HEK293 (cell line): ENCODE results near the gene MYL6B.

Experiments
- EGR2 ChIP-seq: fragments of 450-650 bp; formaldehyde crosslinking; IDR thresholded peaks from 2 replicates; pipeline ENCODE4 v1.5.1; 2016; ENCODE audit warnings: low read depth, missing biosample characterization, missing genetic modification characterization
- HIC1 ChIP-seq: fragments of 450-650 bp; formaldehyde crosslinking; IDR thresholded peaks from 2 replicates; pipeline ENCODE4 v1.5.1; 2016; ENCODE audit warnings: missing biosample characterization, missing genetic modification characterization
- KLF7 ChIP-seq: fragments of 450-650 bp; formaldehyde crosslinking; IDR thresholded peaks from 2 replicates; pipeline ENCODE4 v1.5.1; 2016; ENCODE audit warnings: missing biosample characterization, missing genetic modification characterization, borderline replicate concordance
- KLF8 ChIP-seq: fragments of 450-650 bp; formaldehyde crosslinking; IDR thresholded peaks from 2 replicates; pipeline ENCODE4 v1.5.1; 2016; ENCODE audit warnings: missing biosample characterization, missing genetic modification characterization
- KLF9 ChIP-seq: fragments of 450-650 bp; formaldehyde crosslinking; IDR thresholded peaks from 2 replicates; pipeline ENCODE4 v1.5.1; 2016; ENCODE audit warnings: missing biosample characterization, missing genetic modification characterization, low read depth
- PATZ1 ChIP-seq: fragments of 450-650 bp; formaldehyde crosslinking; IDR thresholded peaks from 2 replicates; pipeline ENCODE4 v1.5.1; 2016; ENCODE audit warnings: missing biosample characterization, missing genetic modification characterization
- REST ChIP-seq: fragments of 450-650 bp; formaldehyde crosslinking; IDR thresholded peaks from 2 replicates; pipeline ENCODE4 v1.5.1; 2016; ENCODE audit warnings: missing biosample characterization, missing genetic modification characterization
- SCRT2 ChIP-seq: fragments of 450-650 bp; formaldehyde crosslinking; IDR thresholded peaks from 2 replicates; pipeline ENCODE4 v1.5.1; 2016; ENCODE audit warnings: missing biosample characterization, missing genetic modification characterization
- WT1 ChIP-seq: fragments of 450-650 bp; formaldehyde crosslinking; IDR thresholded peaks from 2 replicates; pipeline ENCODE4 v1.5.1; 2016; ENCODE audit warnings: missing biosample characterization, missing genetic modification characterization
- YY2 ChIP-seq: fragments of 450-650 bp; formaldehyde crosslinking; IDR thresholded peaks from 2 replicates; pipeline ENCODE4 v1.5.1; 2016; ENCODE audit warnings: missing biosample characterization, missing genetic modification characterization
- ZBTB44 ChIP-seq: fragments of 450-650 bp; IDR thresholded peaks from 2 replicates; pipeline ENCODE4 v1.5.1; 2018; ENCODE audit warnings: missing biosample characterization, mild to moderate bottlenecking, missing genetic modification characterization
- ZBTB8A ChIP-seq: fragments of 450-650 bp; formaldehyde crosslinking; IDR thresholded peaks from 2 replicates; pipeline ENCODE4 v1.5.1; 2016; ENCODE audit warnings: missing biosample characterization, missing genetic modification characterization
- ZEB2 ChIP-seq: fragments of 450-650 bp; formaldehyde crosslinking; IDR thresholded peaks from 2 replicates; pipeline ENCODE4 v1.5.1; 2016; ENCODE audit warnings: missing biosample characterization, missing genetic modification characterization
- ZFP3 ChIP-seq: fragments of 450-650 bp; formaldehyde crosslinking; IDR thresholded peaks from 2 replicates; pipeline ENCODE4 v1.5.1; 2016; ENCODE audit warnings: low read depth, missing biosample characterization, missing genetic modification characterization
- ZNF10 ChIP-seq: fragments of 450-650 bp; formaldehyde crosslinking; IDR thresholded peaks from 2 replicates; pipeline ENCODE4 v1.5.1; 2017; ENCODE audit warnings: missing biosample characterization, missing genetic modification characterization
- ZNF157 ChIP-seq: fragments of 450-650 bp; formaldehyde crosslinking; IDR thresholded peaks from 2 replicates; pipeline ENCODE4 v1.5.1; 2016; ENCODE audit warnings: missing biosample characterization, missing genetic modification characterization
- ZNF2 ChIP-seq: fragments of 450-650 bp; formaldehyde crosslinking; IDR thresholded peaks from 2 replicates; pipeline ENCODE4 v1.5.1; 2016; ENCODE audit warnings: missing biosample characterization, missing genetic modification characterization
- ZNF274 ChIP-seq, 2 experiments: fragments of 200-500 bp in 1 of 2; fragments of 450-650 bp in 1 of 2; sonication (Bioruptor generic) in 1 of 2; formaldehyde crosslinking in 1 of 2; IDR thresholded peaks; 2 replicates each; pipeline versions ENCODE4 v1.5.1 to v1.6.1; 2014 to 2016; ENCODE audit warnings: borderline replicate concordance in 1 of 2, inconsistent platforms in 1 of 2, low read length in 1 of 2, missing biosample characterization in 1 of 2, missing genetic modification characterization in 1 of 2
- ZNF398 ChIP-seq: fragments of 450-650 bp; formaldehyde crosslinking; IDR thresholded peaks from 2 replicates; pipeline ENCODE4 v1.5.1; 2017; ENCODE audit warnings: missing biosample characterization, missing genetic modification characterization
- ZNF555 ChIP-seq: fragments of 450-650 bp; formaldehyde crosslinking; conservative IDR thresholded peaks from 2 replicates; pipeline ENCODE4 v1.5.1; 2017; ENCODE audit warnings: missing biosample characterization, mild to moderate bottlenecking, missing genetic modification characterization, inconsistent platforms
- ZNF558 ChIP-seq: fragments of 450-650 bp; formaldehyde crosslinking; IDR thresholded peaks from 2 replicates; pipeline ENCODE4 v1.5.1; 2016; ENCODE audit warnings: missing biosample characterization, missing genetic modification characterization
- ZNF600 ChIP-seq: fragments of 450-650 bp; formaldehyde crosslinking; IDR thresholded peaks from 2 replicates; pipeline ENCODE4 v1.5.1; 2016; ENCODE audit warnings: missing biosample characterization, missing genetic modification characterization
- ZNF629 ChIP-seq: fragments of 450-650 bp; formaldehyde crosslinking; IDR thresholded peaks from 2 replicates; pipeline ENCODE4 v1.5.1; 2017; ENCODE audit warnings: missing biosample characterization, missing genetic modification characterization
- ZNF660 ChIP-seq: fragments of 450-650 bp; IDR thresholded peaks from 2 replicates; pipeline ENCODE4 v1.5.1; 2018; ENCODE audit warnings: missing biosample characterization, mild to moderate bottlenecking, missing genetic modification characterization
- ZNF785 ChIP-seq: fragments of 450-650 bp; formaldehyde crosslinking; IDR thresholded peaks from 2 replicates; pipeline ENCODE4 v1.5.1; 2016; ENCODE audit warnings: missing biosample characterization, missing genetic modification characterization
- ZNF792 ChIP-seq: fragments of 450-650 bp; formaldehyde crosslinking; IDR thresholded peaks from 2 replicates; pipeline ENCODE4 v1.5.1; 2016; ENCODE audit warnings: missing biosample characterization, missing genetic modification characterization
- ZNF843 ChIP-seq: fragments of 450-650 bp; formaldehyde crosslinking; IDR thresholded peaks from 2 replicates; pipeline ENCODE4 v1.5.1; 2016; ENCODE audit warnings: missing biosample characterization, missing genetic modification characterization

Gene MYL6B

GRCh38 chr12:56129206-56129941 is 23.0 kb upstream of the MYL6B start (continued):
- TF ChIP-seq ZBTB44: peak; percentile 50; the same call in 1 of the 2 replicates
- no peak for TF ChIP-seq ZNF555 (tag by site-specific recombination)
- no peak for TF ChIP-seq REST (tag by site-specific recombination)
- TF ChIP-seq ZNF558: no peak
- peak; percentile 22; the same call in 1 of the 2 replicates for TF ChIP-seq ZNF629 (tag by site-specific recombination)
- TF ChIP-seq EGR2: peak; percentile 87
- TF ChIP-seq KLF8 (tag by site-specific recombination): peak; percentile 63
- TF ChIP-seq ZNF600 (tag by site-specific recombination): peak; percentile 26; the same call in 1 of the 2 replicates
- TF ChIP-seq SCRT2: peak; percentile 86
- TF ChIP-seq KLF7 (tag by site-specific recombination): peak; percentile 93
- peak; percentile 41; the same call in 1 of the 2 replicates for TF ChIP-seq ZNF2 (tag by site-specific recombination)
- no peak for TF ChIP-seq ZNF398
- no peak for TF ChIP-seq YY2
- TF ChIP-seq ZNF843 (tag by site-specific recombination): no peak
- TF ChIP-seq ZNF274 (IDR thresholded peaks at IDR 0.05; ENCODE audit: low read length): no peak
- no peak for TF ChIP-seq ZNF274 (tag by site-specific recombination; IDR thresholded peaks at IDR 0.05; ENCODE audit: borderline replicate concordance)
- peak; percentile 90 for TF ChIP-seq KLF9 (tag by site-specific recombination)
- TF ChIP-seq ZNF10: no peak
- peak; percentile 59 for TF ChIP-seq PATZ1 (tag by site-specific recombination)
- no peak for TF ChIP-seq ZNF157 (tag by site-specific recombination)
- TF ChIP-seq WT1: peak; percentile 96
- TF ChIP-seq ZNF660 (tag by site-specific recombination): peak; percentile 36; the same call in 1 of the 2 replicates
- TF ChIP-seq ZFP3 (tag by site-specific recombination): no peak
- peak; percentile 51; the same call in 1 of the 2 replicates for TF ChIP-seq ZBTB8A (tag by site-specific recombination)
- peak; percentile 80 for TF ChIP-seq HIC1
- 0 out of 2 replicates have a peak, but pooled peaks have one; percentile 28 for TF ChIP-seq ZEB2 (tag by site-specific recombination)
- no peak for TF ChIP-seq ZNF792 (tag by site-specific recombination)
- TF ChIP-seq ZNF785: 0 out of 2 replicates have a peak, but pooled peaks have one; percentile 25
